Measurements from ENCODE around the gene MOB3B. TPM values are rescaled to one million over a fixed set of nuclear protein-coding genes. Genes with fewer than 3 reads are reported as not detected.
A peak's percentile ranks its signal among the peaks of the same experiment; 100 is the strongest.

Gene MOB3B
- total RNA-seq, 1 donor = 0.43 TPM

- H3K4me3 ChIP-seq (ENCODE audit: low read depth, low read length) = no peak overlapping the region
- TF ChIP-seq CTCF (IDR thresholded peaks at IDR 0.05; ENCODE audit: insufficient read depth, low read depth, low read length) = no peak
- DNase-seq (ENCODE audit: low read depth) = peak; percentile 57
Measured at GRCh38 chr9:27351438-27351837, 178.2 kb downstream of the MOB3B start.

GRCh38 chr9:27350382-27350976 is 179.1 kb downstream of the MOB3B start:
- no peak overlapping the region for H3K4me3 ChIP-seq (ENCODE audit: low read depth, low read length)
- DNase-seq (ENCODE audit: low read depth) = no peak
- TF ChIP-seq CTCF (IDR thresholded peaks at IDR 0.05; ENCODE audit: insufficient read depth, low read depth, low read length) = no peak

- no peak for DNase-seq (ENCODE audit: low read depth)
- TF ChIP-seq CTCF (IDR thresholded peaks at IDR 0.05; ENCODE audit: insufficient read depth, low read depth, low read length) = no peak
- H3K4me3 ChIP-seq (ENCODE audit: low read depth, low read length) = no peak overlapping the region
Measured at GRCh38 chr9:27349698-27350080, 179.9 kb downstream of the MOB3B start.

- DNase-seq (ENCODE audit: low read depth) = no peak
- TF ChIP-seq CTCF (IDR thresholded peaks at IDR 0.05; ENCODE audit: insufficient read depth, low read depth, low read length) = no peak
- H3K4me3 ChIP-seq (ENCODE audit: low read depth, low read length) = no peak overlapping the region
Measured at GRCh38 chr9:27348785-27349697, 180.6 kb downstream of the MOB3B start.

GRCh38 chr9:27347889-27348288 is 181.7 kb downstream of the MOB3B start:
- TF ChIP-seq CTCF (IDR thresholded peaks at IDR 0.05; ENCODE audit: insufficient read depth, low read depth, low read length) = no peak
- H3K4me3 ChIP-seq (ENCODE audit: low read depth, low read length) = no peak overlapping the region
- DNase-seq (ENCODE audit: low read depth) = no peak

- H3K4me3 ChIP-seq (ENCODE audit: low read depth, low read length) = no peak overlapping the region
- no peak for DNase-seq (ENCODE audit: low read depth)
- no peak for TF ChIP-seq CTCF (IDR thresholded peaks at IDR 0.05; ENCODE audit: insufficient read depth, low read depth, low read length)
Measured at GRCh38 chr9:27344776-27345175, 184.8 kb downstream of the MOB3B start.

Measured in fibroblast of villous mesenchyme (primary cell).